Neural progenitor cell (in vitro differentiated cells): ENCODE results near the gene KEL. TPM values are rescaled to one million over a fixed set of nuclear protein-coding genes. Genes with fewer than 3 reads are reported as not detected.
"Not testable (repeated sequence)": the region's sequence is repeated elsewhere in the genome, so short reads cannot be mapped to it uniquely, and the experiment has no call there.

Experiments used
- DNase-seq: peaks from one replicate; pipeline ENCODE4 v3.0.0-alpha.2; 2016; ENCODE audit warnings: low spot score
- H2AFZ ChIP-seq: fragments of 200-600 bp; sonication (generic); replicated peaks from 2 replicates; pipeline ENCODE4 v1.6.1; 2016; ENCODE audit warnings: antibody characterized with exemption
- H3F3A ChIP-seq: fragments of 200-600 bp; sonication (generic); 2 replicates; pipeline ENCODE4 v1.6.1; 2016; ENCODE audit warnings: antibody characterized with exemption, low read depth
- H3K27ac ChIP-seq: fragments of 200-600 bp; sonication (generic); 2 replicates; pipeline ENCODE4 v1.5.1; 2016; ENCODE audit warnings: mild to moderate bottlenecking
- H3K27me3 ChIP-seq: fragments of 200-600 bp; sonication (generic); 2 replicates; pipeline ENCODE4 v1.6.1; 2016; ENCODE audit warnings: mild to moderate bottlenecking, moderate library complexity
- H3K36me3 ChIP-seq: fragments of 200-600 bp; sonication (generic); 2 replicates; pipeline ENCODE4 v1.5.1; 2016
- H3K4me1 ChIP-seq: fragments of 200-600 bp; sonication (generic); 2 replicates; pipeline ENCODE4 v1.6.1; 2016; ENCODE audit warnings: mixed run types
- H3K4me2 ChIP-seq: fragments of 200-600 bp; sonication (generic); 2 replicates; pipeline ENCODE4 v1.6.1; 2016
- H3K4me3 ChIP-seq: fragments of 200-600 bp; sonication (generic); 2 replicates; pipeline ENCODE4 v1.5.1; 2016
- H3K79me2 ChIP-seq: fragments of 200-600 bp; sonication (generic); 2 replicates; pipeline ENCODE4 v1.6.1; 2016; ENCODE audit warnings: low read depth
- H3K9ac ChIP-seq: fragments of 200-600 bp; sonication (generic); 2 replicates; pipeline ENCODE4 v1.6.1; 2016
- H3K9me3 ChIP-seq: fragments of 200-600 bp; sonication (generic); 2 replicates; pipeline ENCODE4 v1.5.1; 2016; ENCODE audit warnings: low read depth
- H4K20me1 ChIP-seq: fragments of 200-600 bp; sonication (generic); 2 replicates; pipeline ENCODE4 v1.6.1; 2016; ENCODE audit warnings: low read depth
- H3K27ac Mint-ChIP-seq: 3 replicates; pipeline ENCODE4 v1.8.0; 2021; ENCODE audit warnings: mixed read lengths
- H3K27me3 Mint-ChIP-seq: 2 replicates; pipeline ENCODE4 v1.8.0; 2022; ENCODE audit warnings: low read depth, mild to moderate bottlenecking, inconsistent platforms, moderate library complexity, mixed read lengths; ENCODE audit not compliant: insufficient read depth
- H3K36me3 Mint-ChIP-seq: 3 replicates; pipeline ENCODE4 v1.8.0; 2021; ENCODE audit warnings: mixed read lengths
- H3K4me1 Mint-ChIP-seq: 3 replicates; pipeline ENCODE4 v1.8.0; 2021; ENCODE audit warnings: mixed read lengths
- H3K4me3 Mint-ChIP-seq: 3 replicates; pipeline ENCODE4 v1.8.0; 2021; ENCODE audit warnings: mild to moderate bottlenecking, moderate library complexity, mixed read lengths
- H3K9me3 Mint-ChIP-seq: 3 replicates; pipeline ENCODE4 v1.8.0; 2020; ENCODE audit warnings: mixed read lengths
- EZH2 ChIP-seq: fragments of 200-600 bp; sonication (generic); IDR thresholded peaks from 2 replicates; pipeline ENCODE4 v1.6.1; 2017; ENCODE audit warnings: antibody characterized with exemption, mild to moderate bottlenecking, moderate library complexity
- EZH2phosphoT487 ChIP-seq: fragments of 200-600 bp; sonication (generic); IDR thresholded peaks from 2 replicates; pipeline ENCODE4 v1.6.1; 2017; ENCODE audit warnings: antibody characterized with exemption
- total RNA-seq: library from RNA; depleted of rRNA; stranded (reverse); fragments of >200 nt; gene quantifications from 2 replicates; pipeline ENCODE4 v1.2.3, GENCODE V29; 2015; ENCODE audit warnings: low replicate concordance
- TF ChIP-seq, protein P1 (sequence below): fragments of 200-600 bp; sonication (generic); IDR thresholded peaks from 2 replicates; pipeline ENCODE4 v1.5.1; 2017; ENCODE audit warnings: antibody characterized with exemption, mild to moderate bottlenecking

Gene KEL
- total RNA-seq, 1 donor from 2014 or later: not detected

DNA sequence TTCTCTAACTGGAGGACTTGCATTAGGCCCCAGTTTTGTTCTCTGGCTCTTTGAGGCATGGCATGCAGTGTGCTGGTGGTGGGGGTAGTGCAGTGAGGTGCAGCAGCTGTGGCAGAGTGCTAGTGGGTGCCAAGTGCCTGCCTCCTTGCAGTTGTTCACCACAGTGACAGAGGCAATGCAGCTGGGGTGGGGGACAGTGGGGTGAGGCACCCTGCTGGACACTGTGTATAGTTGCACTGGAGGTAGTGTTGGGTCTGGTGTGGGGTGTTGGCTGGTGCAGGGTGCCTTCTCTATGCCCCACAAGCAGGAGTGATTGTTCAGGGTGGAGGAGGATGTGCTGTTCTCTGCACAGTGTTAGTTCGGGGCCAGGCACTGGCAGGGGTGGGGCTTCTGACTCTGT is 21.7 kb upstream of the KEL start:
- Histone ChIP-seq H4K20me1 (no peaks in the 10 kb centered on the region), H3K27ac (no peak overlapping the region), H2AFZ (no peak overlapping the region), H3K27me3 (no peaks in the 10 kb centered on the region), H3K4me2 (no peak overlapping the region), H3K9me3 (no peaks in the 10 kb centered on the region), H3F3A (no peaks in the 10 kb centered on the region), H3K4me3 (no peak overlapping the region), H3K9ac (no peak overlapping the region), H3K4me1 (no peaks in the 10 kb centered on the region), H3K79me2 (no peaks in the 10 kb centered on the region), H3K36me3 (no peaks in the 10 kb centered on the region)
- no peak for DNase-seq
- Mint-ChIP-seq H3K27ac (no peak overlapping the region), H3K36me3 (no peaks in the 10 kb centered on the region), H3K27me3 (no peaks in the 10 kb centered on the region), H3K9me3 (peaks cover 7% of the 10 kb centered on the region), H3K4me1 (no peaks in the 10 kb centered on the region), H3K4me3 (no peak overlapping the region)
- TF ChIP-seq EZH2 (no peak), EZH2phosphoT487 (no peak)
- TF ChIP-seq, protein P1, sequence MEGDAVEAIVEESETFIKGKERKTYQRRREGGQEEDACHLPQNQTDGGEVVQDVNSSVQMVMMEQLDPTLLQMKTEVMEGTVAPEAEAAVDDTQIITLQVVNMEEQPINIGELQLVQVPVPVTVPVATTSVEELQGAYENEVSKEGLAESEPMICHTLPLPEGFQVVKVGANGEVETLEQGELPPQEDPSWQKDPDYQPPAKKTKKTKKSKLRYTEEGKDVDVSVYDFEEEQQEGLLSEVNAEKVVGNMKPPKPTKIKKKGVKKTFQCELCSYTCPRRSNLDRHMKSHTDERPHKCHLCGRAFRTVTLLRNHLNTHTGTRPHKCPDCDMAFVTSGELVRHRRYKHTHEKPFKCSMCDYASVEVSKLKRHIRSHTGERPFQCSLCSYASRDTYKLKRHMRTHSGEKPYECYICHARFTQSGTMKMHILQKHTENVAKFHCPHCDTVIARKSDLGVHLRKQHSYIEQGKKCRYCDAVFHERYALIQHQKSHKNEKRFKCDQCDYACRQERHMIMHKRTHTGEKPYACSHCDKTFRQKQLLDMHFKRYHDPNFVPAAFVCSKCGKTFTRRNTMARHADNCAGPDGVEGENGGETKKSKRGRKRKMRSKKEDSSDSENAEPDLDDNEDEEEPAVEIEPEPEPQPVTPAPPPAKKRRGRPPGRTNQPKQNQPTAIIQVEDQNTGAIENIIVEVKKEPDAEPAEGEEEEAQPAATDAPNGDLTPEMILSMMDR: no peak

DNA sequence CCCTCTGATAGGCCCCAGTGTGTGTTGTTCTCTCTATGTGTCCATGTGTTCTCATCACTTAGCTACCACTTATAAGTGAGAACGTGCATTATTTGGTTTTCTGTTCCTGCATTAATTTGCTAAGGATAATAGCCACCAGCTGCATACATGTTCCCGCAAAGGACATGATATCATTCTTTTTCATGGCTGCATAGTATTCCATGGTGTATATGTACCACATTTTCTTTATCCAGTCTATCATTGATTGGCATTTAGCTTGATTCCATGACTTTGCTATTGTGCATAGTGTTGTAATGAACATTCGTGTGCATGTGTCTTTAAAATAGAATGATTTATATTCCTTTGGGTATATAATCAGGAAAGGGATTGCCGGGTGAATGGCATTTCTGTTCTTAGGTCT is 16.2 kb upstream of the KEL start:
- not testable (repeated sequence) for H3K9me3 Mint-ChIP-seq, H3K27me3 Mint-ChIP-seq, H3K27me3 ChIP-seq

DNA sequence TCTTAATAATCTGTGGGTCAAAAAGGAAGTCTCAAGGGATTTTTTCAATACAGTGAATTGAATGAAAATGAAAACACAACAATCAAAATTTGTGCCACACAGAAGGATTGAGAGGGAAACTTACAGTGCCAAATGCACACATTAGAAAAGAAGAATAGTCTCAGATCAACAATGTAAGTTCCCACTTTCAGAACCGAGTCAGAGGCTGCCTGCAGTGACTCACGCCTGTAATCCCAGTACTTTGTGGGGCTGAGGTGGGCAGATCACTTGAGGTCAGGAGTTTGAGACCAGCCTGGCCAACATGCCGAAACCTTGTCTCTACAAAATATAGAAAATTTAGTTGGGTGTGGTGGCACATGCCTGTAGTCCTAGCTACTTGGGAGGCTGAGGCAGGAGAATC is 12.5 kb upstream of the KEL start:
- Histone ChIP-seq H3K36me3 (no peaks in the 10 kb centered on the region), H3K4me3 (no peak overlapping the region), H4K20me1 (no peaks in the 10 kb centered on the region), H3K4me1 (no peaks in the 10 kb centered on the region), H3K9ac (no peak overlapping the region), H3K79me2 (no peaks in the 10 kb centered on the region), H3K27me3 (no peaks in the 10 kb centered on the region), H2AFZ (no peak overlapping the region), H3K27ac (no peak overlapping the region), H3F3A (no peaks in the 10 kb centered on the region), H3K4me2 (no peak overlapping the region), H3K9me3 (peaks cover 5% of the 10 kb centered on the region)
- TF ChIP-seq EZH2: no peak
- TF ChIP-seq, protein P1: no peak
- TF ChIP-seq EZH2phosphoT487: no peak
- Mint-ChIP-seq H3K9me3 (peaks cover 6% of the 10 kb centered on the region), H3K4me1 (no peaks in the 10 kb centered on the region), H3K36me3 (no peaks in the 10 kb centered on the region), H3K27ac (no peak overlapping the region), H3K27me3 (no peaks in the 10 kb centered on the region), H3K4me3 (no peak overlapping the region)
- no peak for DNase-seq

More for the DNA sequence above, 16.2 kb upstream of the KEL start:
- not testable (repeated sequence) for H3K4me2 ChIP-seq, H3K9ac ChIP-seq, H3K27ac ChIP-seq, H3K79me2 ChIP-seq, H3K4me1 Mint-ChIP-seq, H2AFZ ChIP-seq, H3K4me1 ChIP-seq, DNase-seq, H4K20me1 ChIP-seq, H3K9me3 ChIP-seq, H3K36me3 ChIP-seq, H3K27ac Mint-ChIP-seq, H3K36me3 Mint-ChIP-seq, H3K4me3 ChIP-seq, H3F3A ChIP-seq
- H3K4me3 Mint-ChIP-seq: peak overlapping the region; percentile 8

DNA sequence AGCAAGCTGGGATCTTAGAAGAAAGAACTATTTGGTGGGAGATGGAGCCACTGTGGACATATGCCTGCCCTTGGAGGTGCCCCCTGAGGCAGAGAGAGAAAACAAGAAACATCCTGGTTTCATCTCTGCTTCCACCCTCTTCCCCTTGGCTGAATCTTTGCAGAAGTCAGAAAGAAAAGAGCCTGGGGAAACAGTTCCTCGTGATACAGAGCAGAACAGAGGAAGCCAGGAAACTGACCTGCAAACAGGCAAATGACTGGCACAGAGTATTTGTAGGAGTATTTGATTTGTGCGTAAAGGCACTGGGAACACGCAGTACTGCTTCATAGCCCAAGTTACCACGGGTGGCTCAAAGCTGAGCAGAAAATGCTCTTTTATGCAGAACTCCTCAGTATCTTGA is 7.0 kb upstream of the KEL start:
- Mint-ChIP-seq H3K36me3 (no peaks in the 10 kb centered on the region), H3K4me3 (no peak overlapping the region), H3K27ac (no peak overlapping the region), H3K4me1 (no peaks in the 10 kb centered on the region), H3K27me3 (peaks cover 3% of the 10 kb centered on the region), H3K9me3 (no peaks in the 10 kb centered on the region)
- Histone ChIP-seq H3K4me3 (no peak overlapping the region), H2AFZ (no peak overlapping the region), H3K27ac (no peak overlapping the region), H3K4me2 (no peak overlapping the region), H3K9ac (no peak overlapping the region), H3K27me3 (no peaks in the 10 kb centered on the region), H3K4me1 (no peaks in the 10 kb centered on the region), H3K36me3 (no peaks in the 10 kb centered on the region), H3K9me3 (no peaks in the 10 kb centered on the region), H3F3A (no peaks in the 10 kb centered on the region), H3K79me2 (no peaks in the 10 kb centered on the region), H4K20me1 (no peaks in the 10 kb centered on the region)
- TF ChIP-seq, protein P1: no peak
- TF ChIP-seq EZH2phosphoT487 (no peak), EZH2 (no peak)
- DNase-seq: no peak
